GM21619 (cell line): Measurements from ENCODE around the gene LRRTM4.

Experiments
- ATAC-seq: cut with Tn5 transposase; IDR thresholded peaks from one replicate; pipeline ENCODE4 v1.9.1; 2021; ENCODE audit not compliant: unreplicated experiment

Gene LRRTM4

GRCh38 chr2:77325395-77325794, 196.8 kb downstream of the LRRTM4 start:
- no peak for ATAC-seq

GRCh38 chr2:77322431-77322830, 199.7 kb downstream of the LRRTM4 start:
- no peak for ATAC-seq

- ATAC-seq: no peak
Measured at GRCh38 chr2:77314721-77315120, 207.5 kb downstream of the LRRTM4 start.

- no peak for ATAC-seq
Measured at GRCh38 chr2:77310416-77310815, 211.8 kb downstream of the LRRTM4 start.

- ATAC-seq: no peak
Measured at GRCh38 chr2:77309725-77310124, 212.5 kb downstream of the LRRTM4 start.

- ATAC-seq: no peak
Measured at GRCh38 chr2:77301441-77301840, 220.7 kb downstream of the LRRTM4 start.

- no peak for ATAC-seq
Measured at GRCh38 chr2:77296791-77297190, 225.4 kb downstream of the LRRTM4 start.

- no peak for ATAC-seq
Measured at GRCh38 chr2:77294474-77294873, 227.7 kb downstream of the LRRTM4 start.

- ATAC-seq: no peak
Measured at GRCh38 chr2:77284353-77284752, 237.8 kb downstream of the LRRTM4 start.

- no peak for ATAC-seq
Measured at GRCh38 chr2:77271262-77271661, 250.9 kb downstream of the LRRTM4 start.

- no peak for ATAC-seq
Measured at GRCh38 chr2:77270433-77270832, 251.7 kb downstream of the LRRTM4 start.

GRCh38 chr2:77268626-77269025, 253.6 kb downstream of the LRRTM4 start:
- ATAC-seq: no peak

- ATAC-seq: no peak
Measured at GRCh38 chr2:77232909-77233425, 289.2 kb downstream of the LRRTM4 start.

- no peak for ATAC-seq
Measured at GRCh38 chr2:77228391-77228790, 293.8 kb downstream of the LRRTM4 start.

- no peak for ATAC-seq
Measured at GRCh38 chr2:77210725-77211124, 311.5 kb downstream of the LRRTM4 start.

- ATAC-seq: no peak
Measured at GRCh38 chr2:77207331-77207730, 314.8 kb downstream of the LRRTM4 start.

GRCh38 chr2:77201755-77202154, 320.4 kb downstream of the LRRTM4 start:
- ATAC-seq: no peak

- no peak for ATAC-seq
Measured at GRCh38 chr2:77199411-77199810, 322.8 kb downstream of the LRRTM4 start.

GRCh38 chr2:77193858-77194448, 328.2 kb downstream of the LRRTM4 start:
- ATAC-seq: no peak

GRCh38 chr2:77192811-77193289, 329.3 kb downstream of the LRRTM4 start:
- no peak for ATAC-seq

GRCh38 chr2:77191665-77192064, 330.5 kb downstream of the LRRTM4 start:
- no peak for ATAC-seq

- no peak for ATAC-seq
Measured at GRCh38 chr2:77190721-77191346, 331.3 kb downstream of the LRRTM4 start.

GRCh38 chr2:77185052-77185451, 337.1 kb downstream of the LRRTM4 start:
- no peak for ATAC-seq
